Calu3 (cell line): ENCODE results near the gene ACVR1B. TPM values are rescaled to one million over a fixed set of nuclear protein-coding genes. Genes with fewer than 3 reads are reported as not detected.

Experiments used
- BruUV-seq: library from RNA; stranded (reverse); fragments of 400-500 nt; replicated peaks from 2 replicates; lab custom pipeline; 2021; lab: Mats Ljungman, UMichigan
- CTCF ChIA-PET: fragments of 300-600 bp; sonication (Branson Sonifier 250); formaldehyde crosslinking; loops from one replicate; lab custom pipeline; 2022; ENCODE audit warnings: antibody characterized with exemption; lab: Charles Lee
- DNase-seq: peaks from one replicate; pipeline ENCODE4 v3.0.0; 2022
- H3K27ac Mint-ChIP-seq: one replicate; pipeline ENCODE4 v1.8.0; 2022; ENCODE audit warnings: mixed read lengths; ENCODE audit not compliant: unreplicated experiment
- H3K27me3 Mint-ChIP-seq: one replicate; pipeline ENCODE4 v1.8.0; 2022; ENCODE audit warnings: mixed read lengths; ENCODE audit not compliant: unreplicated experiment
- H3K36me3 Mint-ChIP-seq: one replicate; pipeline ENCODE4 v1.8.0; 2022; ENCODE audit warnings: mild to moderate bottlenecking, moderate library complexity, mixed read lengths; ENCODE audit not compliant: insufficient read depth, unreplicated experiment
- H3K4me1 Mint-ChIP-seq: one replicate; pipeline ENCODE4 v1.8.0; 2022; ENCODE audit warnings: mild to moderate bottlenecking, low read depth, mixed read lengths; ENCODE audit not compliant: unreplicated experiment
- H3K4me3 Mint-ChIP-seq: one replicate; pipeline ENCODE4 v1.8.0; 2022; ENCODE audit warnings: mild to moderate bottlenecking, low read depth, moderate library complexity, mixed read lengths; ENCODE audit not compliant: unreplicated experiment
- H3K9me3 Mint-ChIP-seq: one replicate; pipeline ENCODE4 v1.8.0; 2022; ENCODE audit warnings: low read depth, mixed read lengths; ENCODE audit not compliant: unreplicated experiment
- intact Hi-C: fragments of 100-400 bp; cut with micrococcal nuclease; formaldehyde crosslinking; loops from one replicate; pipeline ENCODE4 v1.10.0; 2022; ENCODE audit not compliant: unreplicated experiment
- total RNA-seq: library from RNA; stranded (reverse); gene quantifications from 2 replicates; pipeline ENCODE4 v1.2.3, GENCODE V29; 2022
- TF ChIP-seq, protein P1 (sequence below): fragments of 200-600 bp; IDR thresholded peaks from one replicate; pipeline ENCODE4 v1.8.0; 2022; ENCODE audit warnings: antibody characterized with exemption; ENCODE audit not compliant: unreplicated experiment

ACVR1B gene
- total RNA-seq, 1 experiment from 2014 or later, result 16.3 TPM

DNA sequence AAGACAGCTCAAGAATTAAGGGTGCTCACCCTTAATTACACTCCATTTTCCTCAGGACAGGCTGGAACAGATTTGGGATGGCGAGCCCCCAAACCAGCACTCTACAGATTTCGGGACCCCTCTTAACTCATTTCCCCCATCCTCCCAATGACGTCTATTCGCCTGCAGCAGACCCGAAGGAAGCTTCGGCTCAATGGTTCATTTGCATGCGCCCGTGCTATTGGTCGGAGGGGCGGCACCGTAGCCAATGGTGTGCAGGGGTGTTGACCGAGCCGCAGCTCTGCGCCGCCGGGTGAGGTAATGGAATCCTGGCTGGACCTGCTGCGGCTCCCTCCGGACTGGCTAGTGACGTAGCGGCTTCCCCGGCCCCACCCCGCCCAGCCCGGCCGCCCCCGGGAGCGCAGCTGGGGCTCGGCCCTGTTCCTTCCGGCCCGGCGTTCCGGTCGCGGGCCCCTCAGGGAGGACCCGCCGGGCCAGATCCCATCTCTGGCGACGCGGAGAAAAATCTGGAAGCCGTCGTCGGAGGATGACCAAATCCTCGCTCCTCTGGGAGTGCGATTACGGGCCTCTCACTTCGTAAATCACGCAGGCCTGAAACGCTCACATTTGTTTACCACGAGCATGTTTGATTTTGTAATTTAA lies 81.4 kb downstream of the ACVR1B start:
- CTCF ChIA-PET, result interaction anchor here (0.6 to 1.4 kb wide), 8 partner anchors 10 to 673 kb away, joined by 3 to 8 read pairs (median 4); partner anchors contain the start of genes ATG101 and NR4A1
- TF ChIP-seq, protein P1, sequence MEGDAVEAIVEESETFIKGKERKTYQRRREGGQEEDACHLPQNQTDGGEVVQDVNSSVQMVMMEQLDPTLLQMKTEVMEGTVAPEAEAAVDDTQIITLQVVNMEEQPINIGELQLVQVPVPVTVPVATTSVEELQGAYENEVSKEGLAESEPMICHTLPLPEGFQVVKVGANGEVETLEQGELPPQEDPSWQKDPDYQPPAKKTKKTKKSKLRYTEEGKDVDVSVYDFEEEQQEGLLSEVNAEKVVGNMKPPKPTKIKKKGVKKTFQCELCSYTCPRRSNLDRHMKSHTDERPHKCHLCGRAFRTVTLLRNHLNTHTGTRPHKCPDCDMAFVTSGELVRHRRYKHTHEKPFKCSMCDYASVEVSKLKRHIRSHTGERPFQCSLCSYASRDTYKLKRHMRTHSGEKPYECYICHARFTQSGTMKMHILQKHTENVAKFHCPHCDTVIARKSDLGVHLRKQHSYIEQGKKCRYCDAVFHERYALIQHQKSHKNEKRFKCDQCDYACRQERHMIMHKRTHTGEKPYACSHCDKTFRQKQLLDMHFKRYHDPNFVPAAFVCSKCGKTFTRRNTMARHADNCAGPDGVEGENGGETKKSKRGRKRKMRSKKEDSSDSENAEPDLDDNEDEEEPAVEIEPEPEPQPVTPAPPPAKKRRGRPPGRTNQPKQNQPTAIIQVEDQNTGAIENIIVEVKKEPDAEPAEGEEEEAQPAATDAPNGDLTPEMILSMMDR, result no peak
- H3K36me3 Mint-ChIP-seq, result peaks cover 17% of the 10 kb centered on the region
- peak; percentile 92 for DNase-seq
- no peaks in the 10 kb centered on the region for H3K27me3 Mint-ChIP-seq
- peaks cover 11% of the 10 kb centered on the region for H3K4me1 Mint-ChIP-seq
- BruUV-seq, result no TSS peak
- no peaks in the 10 kb centered on the region for H3K9me3 Mint-ChIP-seq
- intact Hi-C loops, result no loop called here
- peak overlapping the region; percentile 68 for H3K4me3 Mint-ChIP-seq
- peak overlapping the region; percentile 71 for H3K27ac Mint-ChIP-seq

GRCh38 chr12:52033446-52034140 lies 82.1 kb downstream of the ACVR1B start:
- Mint-ChIP-seq H3K27me3 (no peaks in the 10 kb centered on the region), H3K36me3 (peaks cover 23% of the 10 kb centered on the region), H3K9me3 (no peaks in the 10 kb centered on the region), H3K4me3 (peak overlapping the region; percentile 68), H3K27ac (peak overlapping the region; percentile 71), H3K4me1 (peaks cover 11% of the 10 kb centered on the region)
- no peak for DNase-seq
- intact Hi-C loops, result no loop called here
- TF ChIP-seq, protein P1, result no peak
- TSS peak; percentile 91 for BruUV-seq
- CTCF ChIA-PET, result interaction anchor here (1.0 to 1.4 kb wide), 4 partner anchors 11 to 83 kb away, joined by 3 to 8 read pairs (median 8); partner anchors contain the start of genes ATG101 and NR4A1

- TF ChIP-seq, protein P1, result no peak
- CTCF ChIA-PET, result no interaction called here
- peaks cover 35% of the 10 kb centered on the region for H3K36me3 Mint-ChIP-seq
- no peaks in the 10 kb centered on the region for H3K9me3 Mint-ChIP-seq
- BruUV-seq, result no TSS peak
- no peak for DNase-seq
- H3K27me3 Mint-ChIP-seq, result no peaks in the 10 kb centered on the region
- H3K4me3 Mint-ChIP-seq, result no peak overlapping the region
- intact Hi-C loops, result no loop called here
- no peak overlapping the region for H3K27ac Mint-ChIP-seq
- peaks cover 11% of the 10 kb centered on the region for H3K4me1 Mint-ChIP-seq
Measured at GRCh38 chr12:52035190-52035589, 83.7 kb downstream of the ACVR1B start.

DNA sequence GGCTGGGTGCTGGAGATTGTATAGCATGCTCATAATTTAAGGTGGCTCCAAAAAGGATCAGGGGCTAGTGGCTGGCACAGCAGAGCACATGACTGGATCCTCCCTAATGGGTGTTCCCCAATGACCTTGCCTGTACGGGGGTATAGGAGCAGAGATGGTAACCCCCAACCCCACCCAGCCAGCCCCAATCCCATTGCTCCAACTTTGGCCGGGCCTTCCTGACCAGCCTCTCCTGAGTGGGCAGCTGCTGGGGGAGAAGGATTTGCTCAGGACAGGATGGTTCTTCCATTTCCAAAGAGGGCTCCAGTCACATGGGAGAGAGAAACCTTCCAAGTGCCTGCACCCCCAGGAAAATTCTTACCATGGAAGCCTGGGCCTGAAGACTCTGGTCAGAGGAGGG lies 84.4 kb downstream of the ACVR1B start:
- intact Hi-C loops, result no loop called here
- H3K4me1 Mint-ChIP-seq, result peaks cover 11% of the 10 kb centered on the region
- no peaks in the 10 kb centered on the region for H3K27me3 Mint-ChIP-seq
- no peaks in the 10 kb centered on the region for H3K9me3 Mint-ChIP-seq
- H3K36me3 Mint-ChIP-seq, result peaks cover 37% of the 10 kb centered on the region
- peak overlapping the region; percentile 74 for H3K4me3 Mint-ChIP-seq
- no peak for DNase-seq
- CTCF ChIA-PET, result no interaction called here
- H3K27ac Mint-ChIP-seq, result no peak overlapping the region
- TF ChIP-seq, protein P1, result no peak
- BruUV-seq, result no TSS peak
